Measurements from ENCODE around the gene LDAH. TPM values are rescaled to one million over a fixed set of nuclear protein-coding genes. Genes with fewer than 3 reads are reported as not detected.

LDAH gene
- total and polyA plus RNA-seq, 2 experiments from 2014 or later, result 13.2 to 27.6 TPM

GRCh38 chr2:20781656-20782265 is 41.1 kb downstream of the LDAH start:
- Histone ChIP-seq H3K27me3 (replicated peaks; ENCODE audit: insufficient read depth) (no peaks in the 10 kb centered on the region), H3K9me2 (ENCODE audit: insufficient read depth) (no peaks in the 10 kb centered on the region), H3K4me3 (no peak overlapping the region), H3K9ac (no peak overlapping the region), H3K4me1 (ENCODE audit: insufficient read depth) (no peaks in the 10 kb centered on the region), H2AFZ (no peak overlapping the region), H3K27ac (no peak overlapping the region), H3K9me3 (ENCODE audit: low read depth) (no peaks in the 10 kb centered on the region), H3F3A (ENCODE audit: insufficient read depth) (no peaks in the 10 kb centered on the region), H4K20me1 (ENCODE audit: insufficient read depth) (no peaks in the 10 kb centered on the region), H3K36me3 (ENCODE audit: low read depth) (no peaks in the 10 kb centered on the region), H3K4me2 (ENCODE audit: unreplicated experiment) (no peak overlapping the region), H3K79me2 (ENCODE audit: insufficient read depth) (no peaks in the 10 kb centered on the region)
- no peak for TF ChIP-seq EZH2 (IDR thresholded peaks at IDR 0.05; ENCODE audit: insufficient read depth, poor library complexity, severe bottlenecking)
- TF ChIP-seq EZH2phosphoT487 (IDR thresholded peaks at IDR 0.05; ENCODE audit: insufficient read depth, low read depth), result no peak
- 92 to 93% methylated on average over 3 of the region's 3 CpGs for WGBS, 2 experiments (ENCODE audit: low coverage in 1 of 2, low lambda C conversion rate in 2 of 2, missing lambda C conversion rate in 2 of 2)
- DNase-seq, result peak; percentile 32
- in situ Hi-C loops (cut with MboI), result loop anchor here (10.0 kb wide), 1 partner anchor 183 kb away; no protein-coding TSS in a partner anchor

- no peak overlapping the region for H3K4me2 ChIP-seq (ENCODE audit: unreplicated experiment)
- no peak overlapping the region for H3K4me3 ChIP-seq
- 16 to 20% methylated on average over 1 of the region's 1 CpG for WGBS, 2 experiments (ENCODE audit: low coverage in 1 of 2, low lambda C conversion rate in 2 of 2, missing lambda C conversion rate in 2 of 2)
- no peak overlapping the region for H3K27ac ChIP-seq
- TF ChIP-seq EZH2phosphoT487 (IDR thresholded peaks at IDR 0.05; ENCODE audit: insufficient read depth, low read depth), result no peak
- TF ChIP-seq EZH2 (IDR thresholded peaks at IDR 0.05; ENCODE audit: insufficient read depth, poor library complexity, severe bottlenecking), result no peak
- H3K79me2 ChIP-seq (ENCODE audit: insufficient read depth), result no peaks in the 10 kb centered on the region
- H3K4me1 ChIP-seq (ENCODE audit: insufficient read depth), result no peaks in the 10 kb centered on the region
- no peaks in the 10 kb centered on the region for H4K20me1 ChIP-seq (ENCODE audit: insufficient read depth)
- no peaks in the 10 kb centered on the region for H3K27me3 ChIP-seq (replicated peaks; ENCODE audit: insufficient read depth)
- H3K9me3 ChIP-seq (ENCODE audit: low read depth), result no peaks in the 10 kb centered on the region
- no peaks in the 10 kb centered on the region for H3F3A ChIP-seq (ENCODE audit: insufficient read depth)
- H3K9ac ChIP-seq, result no peak overlapping the region
- no peak overlapping the region for H2AFZ ChIP-seq
- no peaks in the 10 kb centered on the region; the same call in 1 of the 2 replicates for H3K36me3 ChIP-seq (ENCODE audit: low read depth)
- in situ Hi-C loops (cut with MboI), result no loop called here
- no peaks in the 10 kb centered on the region for H3K9me2 ChIP-seq (ENCODE audit: insufficient read depth)
- DNase-seq, result no peak
Measured at GRCh38 chr2:20771299-20771698, 51.6 kb downstream of the LDAH start.

GRCh38 chr2:20766798-20767644 is 55.9 kb downstream of the LDAH start:
- H3K36me3 ChIP-seq (ENCODE audit: low read depth), result no peaks in the 10 kb centered on the region
- in situ Hi-C loops (cut with MboI), result no loop called here
- no peak overlapping the region for H3K27ac ChIP-seq
- no peaks in the 10 kb centered on the region for H3K4me1 ChIP-seq (ENCODE audit: insufficient read depth)
- H2AFZ ChIP-seq, result no peak overlapping the region
- H4K20me1 ChIP-seq (ENCODE audit: insufficient read depth), result no peaks in the 10 kb centered on the region
- H3K9me2 ChIP-seq (ENCODE audit: insufficient read depth), result no peaks in the 10 kb centered on the region
- H3K4me2 ChIP-seq (ENCODE audit: unreplicated experiment), result no peak overlapping the region
- no peak for DNase-seq
- no peak overlapping the region for H3K4me3 ChIP-seq
- 97 to 98% methylated on average over 15 of the region's 15 CpGs for WGBS, 2 experiments (ENCODE audit: low coverage in 1 of 2, low lambda C conversion rate in 2 of 2, missing lambda C conversion rate in 2 of 2)
- no peaks in the 10 kb centered on the region for H3K27me3 ChIP-seq (replicated peaks; ENCODE audit: insufficient read depth)
- H3K79me2 ChIP-seq (ENCODE audit: insufficient read depth), result no peaks in the 10 kb centered on the region
- H3F3A ChIP-seq (ENCODE audit: insufficient read depth), result no peaks in the 10 kb centered on the region
- TF ChIP-seq EZH2phosphoT487 (IDR thresholded peaks at IDR 0.05; ENCODE audit: insufficient read depth, low read depth) (no peak), EZH2 (IDR thresholded peaks at IDR 0.05; ENCODE audit: insufficient read depth, poor library complexity, severe bottlenecking) (no peak)
- H3K9me3 ChIP-seq (ENCODE audit: low read depth), result no peaks in the 10 kb centered on the region
- no peak overlapping the region for H3K9ac ChIP-seq

GRCh38 chr2:20766213-20766612 is 56.7 kb downstream of the LDAH start:
- H3K4me2 ChIP-seq (ENCODE audit: unreplicated experiment), result no peak overlapping the region
- H3K27me3 ChIP-seq (replicated peaks; ENCODE audit: insufficient read depth), result no peaks in the 10 kb centered on the region
- in situ Hi-C loops (cut with MboI), result no loop called here
- no peak overlapping the region for H3K27ac ChIP-seq
- H3K4me3 ChIP-seq, result no peak overlapping the region
- H3K79me2 ChIP-seq (ENCODE audit: insufficient read depth), result no peaks in the 10 kb centered on the region
- H3F3A ChIP-seq (ENCODE audit: insufficient read depth), result no peaks in the 10 kb centered on the region
- no peaks in the 10 kb centered on the region for H3K36me3 ChIP-seq (ENCODE audit: low read depth)
- no peak overlapping the region for H3K9ac ChIP-seq
- H3K4me1 ChIP-seq (ENCODE audit: insufficient read depth), result no peaks in the 10 kb centered on the region
- H3K9me3 ChIP-seq (ENCODE audit: low read depth), result no peaks in the 10 kb centered on the region
- TF ChIP-seq EZH2 (IDR thresholded peaks at IDR 0.05; ENCODE audit: insufficient read depth, poor library complexity, severe bottlenecking) (no peak), EZH2phosphoT487 (IDR thresholded peaks at IDR 0.05; ENCODE audit: insufficient read depth, low read depth) (no peak)
- H4K20me1 ChIP-seq (ENCODE audit: insufficient read depth), result no peaks in the 10 kb centered on the region
- H2AFZ ChIP-seq, result no peak overlapping the region
- no peak for DNase-seq
- 97 to 100% methylated on average over 1 of the region's 1 CpG for WGBS, 2 experiments (ENCODE audit: low coverage in 1 of 2, low lambda C conversion rate in 2 of 2, missing lambda C conversion rate in 2 of 2)
- no peaks in the 10 kb centered on the region for H3K9me2 ChIP-seq (ENCODE audit: insufficient read depth)

All from GM23248 (cell line).